Fibroblast of mammary gland (primary cell): ENCODE results near the gene LACTBL1.

Experiments
- DNase-seq: peaks from one replicate; pipeline ENCODE4 v3.0.0-alpha.2; 2010; ENCODE audit warnings: low read depth
- H3K4me3 ChIP-seq: 2 replicates; pipeline ENCODE4 v1.5.1; 2011; ENCODE audit warnings: low read depth, mild to moderate bottlenecking, low read length, moderate library complexity; ENCODE audit not compliant: control insufficient read depth
- CTCF ChIP-seq: conservative IDR thresholded peaks from 2 replicates; pipeline ENCODE4 v1.5.1; 2011; ENCODE audit warnings: low read depth, low read length, inconsistent platforms; ENCODE audit not compliant: control insufficient read depth, insufficient read depth

The LACTBL1 gene

DNA sequence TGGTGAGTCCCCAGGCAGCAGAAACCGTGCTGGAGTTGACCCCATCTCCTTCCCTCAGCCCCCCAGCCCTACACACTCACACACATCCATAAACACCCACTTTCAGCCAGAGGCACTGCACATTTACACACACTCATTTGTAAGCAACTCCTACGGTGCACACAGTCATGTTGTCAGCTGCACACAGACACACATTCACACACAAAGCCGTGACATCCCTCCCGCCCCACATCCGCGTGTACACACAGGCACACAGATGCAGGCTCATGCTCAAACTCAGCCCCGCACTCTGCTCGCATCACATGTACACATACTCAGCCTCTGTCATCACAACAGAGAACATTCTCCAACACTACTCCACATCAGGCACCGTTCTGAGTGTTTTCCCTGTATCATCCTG lies 47.6 kb downstream of the LACTBL1 start:
- no peak for TF ChIP-seq CTCF
- no peak overlapping the region for H3K4me3 ChIP-seq
- peak; percentile 6 for DNase-seq

GRCh38 chr1:22922640-22923039 lies 50.0 kb downstream of the LACTBL1 start:
- peak; percentile 49 for DNase-seq
- TF ChIP-seq CTCF, result no peak
- H3K4me3 ChIP-seq, result no peak overlapping the region

DNA sequence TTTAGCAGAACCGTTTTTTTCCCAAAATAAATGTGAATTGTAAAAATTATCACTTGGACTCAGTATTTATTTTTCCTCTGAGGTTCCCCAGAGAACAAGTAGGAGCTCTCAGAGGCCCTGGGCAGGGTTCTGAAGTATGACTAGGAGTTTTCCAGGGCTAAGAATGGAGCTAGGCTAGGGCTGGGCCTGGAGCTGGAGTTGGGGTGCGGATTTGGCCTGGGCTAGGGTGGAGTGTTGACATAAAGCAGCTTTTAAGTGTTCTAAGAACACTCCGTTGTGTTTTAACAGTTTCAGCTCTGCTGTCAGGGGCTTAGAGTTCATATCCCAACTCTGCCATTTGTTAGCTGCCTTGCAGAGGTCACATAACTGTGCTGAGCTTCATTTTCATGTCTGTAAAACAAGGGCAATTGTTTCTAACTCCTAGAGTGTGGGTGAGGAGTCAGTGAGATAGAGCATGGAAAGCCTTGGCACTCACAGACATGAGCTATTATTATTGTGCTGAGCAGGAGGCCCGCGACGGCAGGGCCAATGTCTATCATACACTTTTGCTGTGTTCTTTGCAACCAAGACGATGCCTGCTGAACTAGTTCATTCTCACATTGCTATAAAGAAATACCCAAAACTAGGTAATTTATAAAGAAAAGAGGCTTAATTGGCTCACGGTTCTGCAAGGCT lies 51.1 kb downstream of the LACTBL1 start:
- TF ChIP-seq CTCF, result no peak
- DNase-seq, result no peak
- no peak overlapping the region for H3K4me3 ChIP-seq

DNA sequence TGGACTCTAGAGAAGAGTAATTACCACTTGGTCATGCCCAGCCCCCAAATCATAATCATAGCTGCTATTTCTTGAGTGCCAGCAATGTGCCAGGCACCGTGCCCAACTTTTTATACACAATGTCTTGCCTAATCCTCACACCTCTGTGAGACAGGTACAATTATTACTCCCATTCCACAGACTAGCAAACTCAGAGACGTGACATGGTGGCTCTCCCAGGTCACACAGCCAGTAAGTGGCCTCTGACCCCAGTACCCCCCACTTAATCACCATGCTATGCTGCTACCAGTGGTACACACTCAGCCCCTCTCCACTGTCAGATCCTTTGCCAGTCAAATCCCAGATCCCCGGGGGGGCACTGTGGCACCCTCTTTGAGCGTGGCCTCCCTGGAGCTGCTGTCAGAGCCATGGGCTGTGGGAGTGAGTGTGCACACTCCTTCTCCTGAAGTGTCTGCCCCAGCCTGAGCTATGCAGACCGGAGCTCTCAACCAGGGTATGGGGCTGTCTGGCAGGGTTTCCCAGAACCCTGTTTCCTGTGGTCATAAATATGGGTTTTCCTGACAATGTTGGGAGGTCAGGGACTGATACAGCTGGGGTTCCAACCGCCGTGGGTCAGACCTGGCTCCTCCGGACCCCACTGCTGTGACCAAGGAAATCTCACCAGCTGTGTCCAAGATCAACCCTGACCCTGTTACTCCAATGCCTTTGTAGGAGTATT lies 51.8 kb downstream of the LACTBL1 start:
- H3K4me3 ChIP-seq, result no peak overlapping the region
- DNase-seq, result no peak
- TF ChIP-seq CTCF, result no peak

DNA sequence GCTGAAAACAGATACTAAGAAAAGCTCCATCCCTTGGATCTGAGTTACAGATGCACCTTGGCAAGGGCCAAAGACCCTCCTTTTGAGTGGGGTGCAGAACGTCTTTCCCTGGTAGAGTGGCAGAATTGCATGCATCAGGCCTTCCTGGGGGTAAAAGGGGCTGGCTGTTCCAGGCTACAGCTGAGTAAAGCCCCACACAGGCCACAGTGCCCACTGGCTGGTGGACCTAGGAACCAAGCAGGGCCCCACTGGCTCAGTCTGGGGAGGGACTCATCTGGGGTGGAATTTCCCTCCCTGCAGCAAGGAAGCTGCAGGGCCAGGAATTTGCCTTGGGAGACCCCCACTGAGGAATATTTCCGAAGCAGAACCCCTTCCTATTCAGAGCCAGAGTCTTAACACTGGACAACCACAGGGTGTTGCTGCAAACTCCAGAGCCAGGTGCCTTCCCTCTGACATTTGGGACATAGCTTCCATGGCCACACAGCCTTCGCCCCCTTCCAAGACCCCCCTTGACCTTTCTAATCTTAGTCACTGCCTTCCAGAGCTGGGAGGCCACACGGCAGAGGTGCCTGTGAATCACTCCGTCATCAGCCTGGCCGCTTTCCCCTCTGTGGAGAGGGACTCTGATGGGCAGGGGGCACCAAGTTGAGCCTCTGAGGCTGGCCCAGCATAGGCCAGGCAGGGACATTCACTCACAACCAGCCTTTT lies 52.5 kb downstream of the LACTBL1 start:
- no peak for TF ChIP-seq CTCF
- H3K4me3 ChIP-seq, result no peak overlapping the region
- DNase-seq, result no peak

DNA sequence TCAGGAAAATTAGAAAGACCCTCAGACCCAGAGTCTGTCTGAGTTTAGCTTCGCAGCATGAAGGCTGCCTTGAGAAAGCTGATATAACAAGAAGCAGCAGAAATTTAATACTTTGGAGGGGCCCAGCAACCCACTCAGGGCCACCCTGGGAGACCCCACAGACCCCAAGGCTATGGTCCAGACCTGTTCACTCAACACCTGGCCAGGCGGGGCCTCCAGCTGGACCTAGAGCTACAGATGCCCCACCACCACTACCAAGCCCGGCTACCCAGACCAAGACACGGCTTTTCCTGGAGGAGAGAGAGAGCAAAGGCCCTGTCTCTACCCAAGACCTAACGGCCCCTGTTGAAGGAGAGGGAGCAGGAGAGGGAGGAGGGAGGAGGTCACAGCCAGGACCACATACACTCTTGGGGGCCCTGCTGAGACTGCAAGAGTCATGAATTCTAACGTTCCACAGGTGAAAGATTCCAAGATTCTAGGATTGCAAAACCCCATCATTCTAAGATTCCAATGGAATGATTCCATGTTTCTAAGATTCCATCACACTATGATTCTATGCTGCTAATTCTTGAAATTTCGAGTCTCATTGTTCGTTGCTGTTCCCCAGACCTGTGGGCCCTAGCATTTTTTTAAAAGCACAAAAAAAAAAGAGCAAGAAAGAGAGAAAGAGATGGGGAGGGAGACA lies 53.2 kb downstream of the LACTBL1 start:
- no peak for DNase-seq
- H3K4me3 ChIP-seq, result no peak overlapping the region
- no peak for TF ChIP-seq CTCF
